DOHH2 (cell line): ENCODE measurements around the gene ACTG2.

ENCODE experiments used
- CTCF ChIP-seq: fragments of 200-600 bp; sonication (generic); IDR thresholded peaks from one replicate; pipeline ENCODE4 v1.5.1; 2014; ENCODE audit warnings: antibody characterized with exemption, mild to moderate bottlenecking, low read depth, low read length; ENCODE audit not compliant: poor library complexity, severe bottlenecking
- EZH2phosphoT487 ChIP-seq: fragments of 200-600 bp; sonication (generic); IDR thresholded peaks from 2 replicates; pipeline ENCODE4 v1.6.1; 2017; ENCODE audit warnings: borderline replicate concordance, mild to moderate bottlenecking, antibody characterized with exemption, low read length, moderate library complexity, mixed read lengths

- TF ChIP-seq CTCF (no peak), EZH2phosphoT487 (no peak)
Measured at GRCh38 chr2:73939419-73939818, 46.6 kb downstream of the ACTG2 start.
